GM18502 (cell line): Measurements from ENCODE around the gene LARGE2.

Experiments
- ATAC-seq: cut with Tn5 transposase; IDR thresholded peaks from one replicate; pipeline ENCODE4 v1.9.1; 2021; ENCODE audit warnings: mild to moderate bottlenecking; ENCODE audit not compliant: unreplicated experiment, poor library complexity

Gene LARGE2

DNA sequence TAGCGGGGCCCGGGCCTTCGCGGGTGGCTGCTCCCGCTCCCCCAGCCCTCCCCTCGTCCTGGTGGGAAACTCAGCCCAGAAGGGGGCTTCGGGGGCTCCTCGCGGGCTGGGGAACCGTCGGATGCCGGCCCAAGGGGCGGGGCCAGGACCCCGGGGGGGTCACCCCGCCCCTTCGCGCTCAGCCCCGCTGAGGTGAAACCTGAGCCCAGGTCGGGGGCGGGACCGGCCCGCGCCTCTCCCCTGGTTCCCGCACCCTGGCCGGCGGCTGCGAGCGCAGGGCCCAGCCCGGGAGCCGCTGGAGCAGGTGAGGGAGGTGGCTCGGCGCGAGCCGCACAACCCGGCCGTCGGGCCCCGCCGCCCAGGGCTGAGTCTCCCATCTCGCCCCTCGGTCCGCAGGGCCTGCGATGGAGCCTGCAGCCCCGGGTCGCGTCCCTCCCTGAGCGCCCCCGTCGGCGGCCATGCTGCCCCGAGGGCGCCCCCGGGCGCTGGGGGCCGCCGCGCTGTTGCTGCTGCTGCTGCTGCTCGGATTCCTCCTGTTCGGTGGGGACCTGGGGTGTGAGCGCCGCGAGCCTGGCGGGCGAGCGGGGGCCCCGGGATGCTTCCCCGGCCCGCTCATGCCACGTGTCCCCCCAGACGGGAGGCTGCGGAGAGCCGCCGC is at the start of gene LARGE2:
TSS of gene LARGE2 (plus strand) at position 232 of the 658 bp plus-strand sequence. CDS start at position 459, 227 bp downstream.
- ATAC-seq: no peak

DNA sequence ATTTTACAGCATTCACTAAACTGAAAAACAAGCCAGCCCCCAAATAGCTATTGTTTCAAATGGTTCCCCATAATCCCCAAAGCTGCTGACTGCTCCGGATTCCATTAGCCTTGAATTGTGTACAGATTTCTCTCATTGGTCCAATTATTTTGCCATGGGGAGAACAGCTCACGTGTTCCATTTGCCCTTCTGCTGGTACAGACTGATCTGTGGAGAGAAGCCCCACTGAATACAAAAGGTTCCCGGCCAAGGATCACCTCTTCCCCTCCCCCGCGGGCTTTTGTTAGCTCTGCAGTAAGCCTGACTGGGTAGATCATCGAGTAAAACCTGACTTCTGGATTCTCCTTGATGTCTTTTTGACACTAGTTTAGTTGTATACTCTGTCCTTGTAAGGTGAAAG is 46.1 kb upstream of the LARGE2 start:
- no peak for ATAC-seq

DNA sequence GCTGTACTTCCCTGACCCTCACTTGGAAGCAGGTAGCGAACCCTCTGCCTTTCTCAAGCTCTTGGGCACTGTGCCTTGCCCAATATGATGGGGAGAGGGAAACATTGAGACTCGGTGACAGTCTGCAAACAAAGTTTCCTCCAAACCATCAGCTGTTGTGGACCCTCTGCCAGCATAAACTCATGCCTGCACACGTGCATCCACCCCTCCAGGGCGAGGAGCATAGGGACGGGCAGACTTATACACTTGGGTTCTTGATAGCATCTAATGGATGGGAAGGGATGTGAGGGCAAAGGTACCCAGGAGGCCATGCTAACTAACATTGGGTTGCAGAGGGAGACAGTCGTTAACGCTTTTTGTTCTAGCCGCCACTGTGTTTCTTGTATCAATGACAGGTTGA is 45.2 kb upstream of the LARGE2 start:
- ATAC-seq: no peak

DNA sequence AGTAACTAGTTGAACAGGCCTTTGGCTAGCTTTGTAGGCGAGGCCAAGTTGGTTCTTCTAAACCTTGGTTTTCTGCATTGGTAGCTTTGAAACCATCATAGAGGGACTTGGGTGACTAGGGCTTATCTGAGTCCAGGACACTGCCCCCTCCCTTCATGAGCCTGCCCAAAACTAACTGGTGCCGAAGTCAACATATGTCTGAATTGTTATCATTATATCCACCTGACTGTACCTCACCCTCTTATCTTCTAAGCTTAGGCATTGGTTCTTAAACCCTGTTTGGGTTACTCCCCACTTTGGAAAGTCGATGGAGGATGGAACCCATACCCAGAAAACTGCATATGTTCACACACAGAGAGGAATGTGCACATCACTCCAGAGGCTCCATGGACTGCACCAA is 44.6 kb upstream of the LARGE2 start:
- no peak for ATAC-seq

DNA sequence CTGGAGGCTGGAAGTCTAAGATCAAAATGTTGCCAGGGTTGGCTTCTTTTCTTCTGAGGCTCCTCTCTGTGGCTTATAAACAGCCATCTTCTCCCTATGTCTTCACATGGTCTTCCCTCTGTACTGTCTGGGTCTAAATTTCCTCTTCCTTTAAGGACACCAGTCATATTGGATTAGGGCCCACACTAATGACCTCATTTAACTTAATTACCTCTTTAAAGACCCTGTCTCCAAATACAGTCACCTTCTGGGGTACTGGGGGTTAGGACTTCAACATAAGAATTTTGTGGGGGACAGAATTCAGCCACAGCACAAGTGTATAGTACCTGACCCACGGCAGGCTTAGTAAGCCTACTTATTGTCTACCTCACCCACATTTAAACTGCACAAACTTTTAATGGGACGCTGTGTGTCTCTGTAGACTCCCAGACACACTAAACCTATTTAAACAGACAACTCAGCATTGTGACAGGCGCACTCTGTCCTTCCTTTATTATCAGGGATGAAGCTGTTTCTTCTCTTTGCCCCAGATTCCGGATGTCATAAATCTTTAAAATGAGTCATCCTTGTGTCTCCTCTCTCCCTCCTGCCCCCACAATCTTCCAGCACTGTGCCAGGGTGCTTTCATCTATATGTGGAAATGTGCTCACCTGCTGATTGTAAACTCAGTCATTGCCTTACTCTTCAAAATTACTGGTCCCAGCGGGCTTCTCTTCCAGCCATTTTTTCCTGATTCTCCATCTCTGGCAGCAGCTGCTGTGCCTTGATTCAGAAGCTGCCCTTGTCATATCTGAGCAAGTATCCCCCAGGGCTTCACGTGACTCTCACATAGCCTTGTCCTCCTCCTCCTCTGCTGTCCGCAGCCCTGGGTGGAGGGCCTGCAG is 42.4 kb upstream of the LARGE2 start:
- ATAC-seq: no peak

DNA sequence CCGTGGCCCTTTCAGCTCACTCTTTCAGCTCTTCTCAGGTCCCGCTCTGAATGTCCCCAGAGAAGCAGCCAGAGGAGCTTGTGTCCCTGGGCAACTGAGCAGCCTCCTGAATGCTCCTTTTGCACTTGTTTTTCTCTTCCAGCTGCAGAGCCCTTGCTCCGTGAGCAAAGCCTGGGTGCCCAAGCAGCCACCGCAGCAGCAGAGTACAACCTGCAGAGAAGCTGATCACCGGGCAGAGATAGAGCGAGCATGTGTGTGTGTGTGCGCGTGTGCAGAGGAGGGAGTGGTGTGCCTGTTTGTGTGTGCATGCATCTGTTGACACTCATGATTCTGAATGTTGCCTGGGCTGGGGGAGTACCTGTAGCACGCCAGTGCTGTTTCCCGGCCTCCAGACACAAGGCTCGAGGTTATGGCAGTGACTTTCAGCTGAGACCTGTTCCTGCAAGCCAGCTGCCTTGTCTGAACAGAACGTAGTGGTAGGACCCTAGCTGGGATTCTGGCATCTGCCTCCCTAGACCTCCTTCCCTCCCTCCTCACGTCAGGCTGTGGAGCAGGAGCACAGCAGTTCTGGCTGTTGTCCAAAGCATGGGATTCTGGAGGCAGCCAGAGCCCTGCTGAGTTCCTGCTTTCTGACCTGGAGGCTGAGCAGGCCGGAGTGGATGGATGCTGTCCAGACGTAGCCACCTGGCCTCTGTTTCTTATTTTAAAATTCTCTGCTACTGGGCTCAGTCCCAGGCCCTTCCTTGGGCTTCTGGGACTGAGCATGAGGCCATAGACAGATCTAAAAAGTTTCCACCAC is 41.5 kb upstream of the LARGE2 start:
- ATAC-seq: no peak

DNA sequence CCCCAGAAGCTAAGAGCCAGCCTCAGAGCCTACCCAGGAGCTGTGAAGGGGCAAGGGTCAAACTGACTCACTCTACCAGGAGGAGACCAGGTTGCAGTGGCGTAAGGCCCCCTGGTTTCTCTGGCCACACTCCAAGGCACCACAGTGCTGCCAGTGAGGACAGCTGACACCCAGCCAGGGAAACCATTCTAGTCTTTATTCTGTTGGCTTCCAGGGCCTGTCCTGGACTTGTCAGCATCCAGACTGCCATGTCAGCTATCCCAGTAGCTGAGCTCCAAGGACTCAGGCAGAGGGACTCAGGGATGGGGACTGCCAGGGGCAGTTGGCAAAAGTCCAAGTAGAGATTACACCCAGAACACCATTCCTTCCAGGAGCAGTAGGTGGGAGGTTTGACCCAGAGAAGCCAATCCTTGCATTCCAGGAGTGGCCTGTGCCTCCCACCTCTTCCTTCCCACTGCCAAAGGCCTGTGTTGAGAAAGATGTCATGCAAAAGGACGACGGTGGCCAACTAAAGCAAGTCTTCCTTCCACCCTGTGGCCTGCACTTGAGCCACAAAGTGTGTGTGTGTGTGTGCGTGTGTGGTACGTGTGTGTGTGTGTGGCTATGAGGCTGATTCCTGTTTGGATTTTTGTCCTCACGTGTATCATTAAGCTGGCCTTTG is 40.6 kb upstream of the LARGE2 start:
- no peak for ATAC-seq

DNA sequence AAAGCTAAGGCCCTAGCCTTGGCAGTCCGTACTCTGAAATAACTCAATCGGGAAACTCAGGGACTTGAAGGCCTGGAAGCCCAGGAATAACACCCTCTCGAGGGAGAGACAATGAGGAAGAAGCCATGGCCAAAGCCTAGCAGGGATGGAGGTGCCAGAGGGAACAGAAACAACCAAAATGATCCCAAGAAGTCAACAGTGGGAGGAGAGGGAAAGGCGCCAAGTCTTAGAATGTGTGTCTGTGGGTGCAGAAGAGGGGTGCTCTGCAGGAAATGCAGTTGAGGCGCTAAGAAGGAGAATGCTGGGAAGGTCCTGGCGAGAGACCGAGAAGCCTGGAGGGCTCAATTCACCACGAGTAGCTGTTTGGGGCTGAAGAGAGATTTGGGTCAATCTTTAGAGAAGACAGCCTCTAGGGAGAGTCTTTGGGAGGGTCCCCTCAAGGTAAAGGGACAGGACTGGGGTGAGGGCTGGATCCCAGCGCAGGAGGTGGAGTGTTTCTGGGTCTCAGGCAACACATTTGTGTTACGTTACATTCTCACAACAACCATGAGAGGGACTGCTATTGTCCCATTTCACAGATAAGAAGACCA is 37.8 kb upstream of the LARGE2 start:
- ATAC-seq: no peak

DNA sequence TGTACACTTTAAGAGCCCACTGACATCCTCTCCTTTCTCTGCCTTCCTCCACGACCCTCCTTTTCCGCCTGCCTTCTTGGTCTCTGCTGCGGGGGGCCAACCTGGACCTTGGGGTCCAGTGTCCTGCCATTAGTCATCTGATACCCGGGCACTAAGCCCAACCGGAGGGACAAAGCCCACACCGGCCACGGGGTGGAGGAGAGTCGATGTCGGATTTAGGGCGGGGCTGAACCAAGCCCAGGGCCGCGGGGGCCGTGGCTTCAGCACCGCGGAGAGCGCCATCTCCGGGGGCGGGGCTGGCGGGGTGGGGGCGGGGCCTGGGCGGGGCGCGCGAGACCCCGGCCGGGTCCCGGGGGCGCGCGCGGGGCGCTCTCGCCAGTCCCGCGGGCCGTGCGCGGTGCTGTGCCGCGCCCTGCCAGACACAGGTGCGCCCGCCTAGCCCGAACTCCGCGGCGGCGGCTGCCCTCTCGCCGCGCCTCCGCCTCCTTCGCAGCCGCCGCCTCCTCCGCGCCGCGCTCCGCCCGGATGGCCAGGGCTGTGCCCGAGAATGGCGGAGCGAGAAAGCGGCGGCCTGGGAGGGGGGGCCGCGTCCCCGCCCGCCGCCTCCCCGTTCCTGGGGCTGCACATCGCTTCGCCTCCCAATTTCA is 37.1 kb upstream of the LARGE2 start, which contains the start of gene MAPK8IP1:
TSS of gene MAPK8IP1 (plus strand) at position 378 of the 647 bp plus-strand sequence. CDS start at position 548, 170 bp downstream.
- peak; percentile 73 for ATAC-seq

DNA sequence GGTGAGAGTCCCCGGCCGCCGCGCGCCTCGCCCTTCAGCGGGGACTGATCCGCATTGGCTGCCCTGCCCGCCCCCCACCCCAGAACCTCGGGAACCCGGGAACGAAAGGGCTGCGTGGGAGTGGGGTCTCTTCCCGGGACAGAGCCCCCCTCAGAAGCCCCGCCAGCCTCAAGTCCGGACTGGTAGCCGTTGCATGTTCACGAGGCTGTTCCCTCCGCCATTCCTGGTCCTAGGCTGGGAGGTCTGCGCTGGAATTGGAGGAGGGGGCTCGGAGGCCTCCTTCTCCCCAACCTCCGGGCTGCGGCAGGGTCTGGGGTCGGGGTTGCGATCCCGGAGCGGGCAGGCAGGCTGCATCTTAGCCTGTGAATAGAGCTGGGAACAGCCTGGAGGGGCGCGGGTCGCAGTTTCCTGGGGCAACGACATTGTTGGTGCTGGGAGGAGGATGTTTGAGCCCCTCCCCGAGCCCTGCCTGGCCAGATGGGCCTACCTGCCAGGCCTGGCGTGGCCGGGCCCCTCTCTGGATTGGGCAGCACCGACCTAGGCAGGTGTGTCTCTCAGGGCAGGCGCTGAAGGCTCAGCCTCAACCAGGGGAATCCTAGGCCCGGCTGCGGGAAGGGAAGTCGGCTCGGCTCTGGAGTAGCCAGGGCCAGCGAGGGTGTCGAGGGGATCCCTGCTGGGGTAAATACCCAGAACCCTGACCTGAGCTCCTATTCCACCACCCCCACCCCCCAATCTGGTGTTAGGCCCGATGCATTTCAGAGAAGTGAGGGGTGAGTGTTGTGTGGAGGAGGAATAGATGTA is 36.3 kb upstream of the LARGE2 start:
- ATAC-seq: no peak

DNA sequence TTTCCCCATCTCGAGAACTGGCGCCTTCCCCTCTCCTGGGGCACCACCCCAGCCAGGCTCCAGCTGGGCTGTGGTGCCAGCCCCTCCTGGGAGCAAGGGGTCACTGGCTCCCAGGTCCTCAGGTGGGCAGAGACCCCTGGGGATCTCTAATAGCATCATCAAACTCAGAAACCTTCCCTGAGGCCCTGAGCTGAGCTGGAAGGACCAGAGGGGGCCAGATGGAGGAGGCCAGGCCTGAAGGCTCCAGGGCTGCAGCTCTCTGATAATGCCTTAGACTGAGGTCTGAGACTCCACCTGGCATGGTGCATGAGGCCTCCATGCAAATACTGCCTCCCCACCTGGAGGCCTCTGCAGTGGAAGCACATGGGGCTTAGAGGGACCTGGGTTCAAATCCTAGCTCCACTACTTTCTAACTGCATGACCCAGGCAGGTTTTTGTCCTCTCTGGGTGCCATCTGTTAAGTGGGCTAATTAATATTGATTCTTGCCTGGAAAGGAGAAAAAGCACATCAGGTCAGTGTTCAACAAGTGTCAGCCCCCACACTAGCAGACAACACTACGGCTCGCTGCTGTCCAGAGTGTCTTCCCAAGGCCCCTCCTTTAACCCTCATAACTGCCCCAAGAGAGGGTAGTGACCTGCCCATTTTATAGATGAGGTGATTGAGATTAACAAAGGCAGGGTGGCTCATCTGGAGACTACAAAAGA is 35.5 kb upstream of the LARGE2 start:
- ATAC-seq: no peak

DNA sequence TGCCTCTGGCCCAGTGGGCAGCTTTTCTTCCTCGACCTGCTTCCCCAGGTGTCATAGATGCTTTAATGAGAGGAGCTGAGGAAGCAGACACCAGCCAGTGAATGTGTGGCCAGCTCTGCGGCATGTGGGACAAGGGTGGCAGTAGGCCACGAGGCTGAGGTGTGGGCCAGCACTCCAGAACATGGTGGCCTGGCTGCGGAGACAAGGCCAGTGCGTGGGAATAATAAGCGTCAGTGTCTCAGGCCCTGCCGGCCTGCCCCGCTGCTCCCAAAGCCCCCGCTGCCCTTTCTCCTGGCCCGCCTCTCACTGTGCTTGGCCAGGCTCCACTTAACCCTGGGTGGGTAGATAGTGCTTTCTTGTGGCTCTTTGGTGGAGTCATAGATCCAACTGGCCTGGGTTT is 34.9 kb upstream of the LARGE2 start:
- no peak for ATAC-seq

DNA sequence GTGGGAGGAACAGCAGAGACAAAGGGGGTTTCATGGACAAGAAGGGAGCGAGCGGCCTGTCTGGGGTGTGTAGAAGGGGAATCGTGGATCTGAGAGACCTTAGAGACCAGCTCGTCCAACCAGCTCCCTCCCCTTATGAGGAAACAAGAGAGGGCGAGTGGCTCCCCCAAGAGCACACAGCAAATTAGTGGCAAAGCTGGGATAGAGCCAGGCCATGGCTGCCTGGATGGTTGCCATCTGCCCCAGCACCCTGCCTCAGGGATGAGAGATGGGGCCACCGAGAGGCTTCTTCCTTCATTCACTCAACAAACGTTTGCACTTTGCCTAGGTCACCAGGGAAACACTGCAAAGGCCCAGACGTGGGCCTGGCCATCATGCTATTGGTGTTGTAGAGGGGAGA is 32.9 kb upstream of the LARGE2 start:
- no peak for ATAC-seq

DNA sequence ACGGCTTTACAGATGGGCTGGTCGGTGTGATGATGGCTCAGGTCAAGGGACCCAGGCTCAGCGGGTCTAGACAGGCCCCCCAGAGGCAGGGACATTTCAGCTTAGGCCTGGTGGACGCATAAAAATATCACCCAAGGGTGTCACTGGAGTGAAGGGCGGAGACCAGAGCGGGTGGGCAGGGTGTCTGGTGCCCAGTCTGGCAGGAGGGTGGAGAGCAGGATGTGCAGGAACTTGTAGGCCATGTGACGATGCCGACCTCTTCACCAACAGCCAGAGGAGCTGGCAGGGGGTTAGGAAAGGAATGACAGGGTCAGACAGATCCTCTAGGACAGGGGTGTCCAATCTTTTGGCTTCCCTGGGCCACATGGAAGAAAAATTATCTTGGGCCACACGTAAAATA is 32.5 kb upstream of the LARGE2 start:
- no peak for ATAC-seq

DNA sequence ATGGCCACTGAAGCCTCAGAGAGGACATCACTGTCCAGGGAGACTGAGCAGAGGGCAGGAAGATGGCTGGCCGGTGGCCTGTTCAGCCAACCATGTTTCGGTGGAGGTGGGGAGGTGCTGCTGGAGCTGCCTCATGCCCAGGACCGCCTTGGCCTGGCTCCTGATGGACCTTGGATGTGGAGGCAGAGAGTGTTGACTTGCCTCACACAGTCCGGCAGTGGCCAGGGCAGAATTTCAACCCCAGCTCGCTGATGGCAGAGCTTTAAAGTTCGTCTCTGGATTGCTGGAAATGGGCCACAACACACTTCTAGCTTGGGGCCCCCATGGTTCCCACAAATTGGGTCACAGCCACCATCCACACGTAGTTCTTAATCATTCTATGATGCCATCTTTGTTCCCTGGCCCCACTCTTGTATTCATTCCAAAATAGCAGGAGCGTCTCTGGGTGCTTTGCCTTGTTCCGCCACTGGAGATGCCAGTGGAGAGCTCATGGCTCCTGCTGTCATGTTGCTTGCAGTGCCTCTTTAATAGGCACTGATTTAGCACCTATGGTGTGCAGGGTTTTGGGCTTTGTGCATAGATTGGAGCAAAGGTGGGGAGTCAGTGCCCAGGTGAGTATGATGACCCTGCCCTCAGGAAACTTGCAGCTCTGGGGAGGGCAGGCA is 31.4 kb upstream of the LARGE2 start:
- no peak for ATAC-seq

DNA sequence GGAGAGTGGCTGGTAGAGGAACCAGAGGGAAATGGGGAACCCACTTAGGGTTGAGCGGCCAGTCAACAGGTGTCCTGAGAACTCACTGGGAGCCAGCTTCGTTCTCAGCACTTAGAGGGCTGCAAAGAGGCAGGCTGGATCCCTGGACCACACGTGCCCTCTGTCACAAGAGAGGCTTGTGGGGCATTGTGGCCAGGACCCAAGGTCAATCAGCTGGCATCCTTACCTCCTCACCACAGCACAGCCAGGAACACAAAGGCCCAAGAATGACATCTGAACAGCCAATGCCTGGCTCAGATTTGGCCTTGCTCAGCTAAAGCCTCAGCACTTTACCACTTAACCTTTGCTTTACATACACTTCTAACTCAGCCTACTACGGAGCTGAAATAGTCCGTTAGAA is 29.6 kb upstream of the LARGE2 start:
- ATAC-seq: no peak

DNA sequence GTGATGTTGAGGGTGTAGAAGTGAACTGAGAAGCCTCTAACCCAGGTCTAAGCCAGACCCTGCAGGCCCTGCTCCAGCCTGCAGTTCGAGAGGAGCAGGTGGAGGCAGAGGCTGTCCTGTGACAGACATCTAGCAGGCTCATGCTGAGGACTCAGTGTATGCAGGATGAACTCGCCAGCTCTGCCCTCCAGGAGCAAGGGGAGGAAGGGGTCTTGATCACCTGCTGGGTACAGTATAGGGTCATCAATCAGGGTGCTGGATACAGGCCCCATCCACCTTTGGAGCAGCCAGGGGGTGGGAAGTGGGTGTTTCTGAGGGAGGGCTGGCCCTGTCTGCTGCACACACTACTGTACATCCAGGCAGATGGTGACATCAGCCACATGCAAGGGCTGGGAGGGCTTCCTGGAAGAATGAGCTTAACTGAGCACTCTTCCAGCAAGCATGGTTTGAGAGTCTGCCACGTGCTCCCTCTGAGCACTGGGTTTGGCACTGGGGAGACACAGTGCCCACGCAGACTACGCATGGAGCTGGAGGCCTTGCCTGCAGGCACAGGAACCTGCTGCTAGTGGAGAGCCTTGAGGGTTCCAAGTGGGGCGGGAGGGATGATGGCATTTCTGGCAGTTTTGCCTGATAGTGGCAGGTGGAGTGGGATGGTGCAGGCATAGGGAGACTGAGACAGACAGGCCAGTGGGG is 27.8 kb upstream of the LARGE2 start:
- no peak for ATAC-seq
